ENCODE measurements around the gene TFRC. TPM values are rescaled to one million over a fixed set of nuclear protein-coding genes. Genes with fewer than 3 reads are reported as not detected.

TFRC gene
- total and polyA plus RNA-seq, 4 experiments from 2014 or later: 21.7 to 73.1 (median 50.7) TPM

DNA sequence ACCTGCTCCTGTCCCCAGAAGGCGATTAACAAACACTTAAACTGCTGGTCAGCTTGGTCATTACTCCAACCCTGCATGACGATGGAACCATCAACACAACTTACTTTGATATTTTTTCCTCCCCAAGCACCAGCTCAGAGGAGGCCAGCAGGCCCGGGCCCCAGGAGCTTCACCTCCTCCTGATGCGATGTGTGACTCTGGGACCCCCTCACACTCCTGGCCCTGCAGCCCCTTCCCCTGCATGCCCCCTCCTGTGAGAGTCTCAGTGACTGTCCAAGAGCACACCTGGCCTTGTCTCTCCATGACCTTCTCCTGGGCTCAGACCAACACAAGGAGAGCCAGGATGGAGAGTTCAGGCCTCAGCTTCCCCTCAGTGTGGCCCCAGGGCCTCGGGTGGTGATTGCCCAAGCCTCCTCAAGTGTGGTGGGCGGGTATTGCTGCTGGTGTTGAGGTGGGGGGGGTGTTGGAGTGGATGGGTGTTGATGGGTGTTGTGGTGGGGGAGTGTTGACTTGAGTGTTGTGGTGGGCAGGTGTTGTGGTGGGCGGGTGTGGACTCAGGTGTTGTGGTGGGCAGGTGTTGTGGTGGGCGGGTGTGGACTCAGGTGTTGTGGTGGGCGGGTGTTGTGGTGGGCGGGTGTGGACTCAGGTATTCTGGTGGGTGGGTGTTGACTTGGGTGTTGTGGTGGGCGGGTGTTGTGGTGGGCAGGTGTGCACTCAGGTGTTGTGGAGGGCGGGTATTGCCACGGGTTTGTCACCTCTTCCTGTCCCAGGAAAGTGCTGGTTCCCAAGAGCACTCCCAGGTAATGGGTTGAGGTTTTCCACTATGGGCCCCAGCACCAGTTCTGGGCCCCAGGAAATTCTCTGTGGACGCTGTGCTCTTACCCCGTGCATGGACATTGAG lies 68.1 kb downstream of the TFRC start:
- Histone ChIP-seq H3K9me3 (ENCODE audit: control insufficient read depth in 1 of 2, low read length in 2 of 2) (no peaks in the 10 kb centered on the region), H3K27ac (ENCODE audit: low read depth, low read length) (no peak overlapping the region), H3K36me3 (ENCODE audit: insufficient read depth, low read length) (no peaks in the 10 kb centered on the region), H3K27me3 (ENCODE audit: insufficient read depth, low read length) (no peaks in the 10 kb centered on the region), H3K4me1 (ENCODE audit: insufficient read depth, low read length) (no peaks in the 10 kb centered on the region), H3K4me3 (ENCODE audit: low read length in 2 of 2) (no peak overlapping the region)
- intact Hi-C loops (cut with micrococcal nuclease): no loop called here
- ChIA-PET CTCF (ENCODE audit: partially characterized antibody) (no interaction called here), POLR2A (ENCODE audit: partially characterized antibody) (no interaction called here)
- Mint-ChIP-seq H3K27ac (no peak overlapping the region), H3K4me3 (no peak overlapping the region), H3K4me1 (peaks cover 0 to 2% (median 0%) of the 10 kb centered on the region in 4 donors), H3K36me3 (peaks cover 0 to 7% of the 10 kb centered on the region in 2 donors), H3K9me3 (peaks cover 2 to 25% (median 14%) of the 10 kb centered on the region in 8 donors), H3K27me3 (peaks cover 4 to 10% of the 10 kb centered on the region in 2 donors)
- DNase-seq: no peak

DNA sequence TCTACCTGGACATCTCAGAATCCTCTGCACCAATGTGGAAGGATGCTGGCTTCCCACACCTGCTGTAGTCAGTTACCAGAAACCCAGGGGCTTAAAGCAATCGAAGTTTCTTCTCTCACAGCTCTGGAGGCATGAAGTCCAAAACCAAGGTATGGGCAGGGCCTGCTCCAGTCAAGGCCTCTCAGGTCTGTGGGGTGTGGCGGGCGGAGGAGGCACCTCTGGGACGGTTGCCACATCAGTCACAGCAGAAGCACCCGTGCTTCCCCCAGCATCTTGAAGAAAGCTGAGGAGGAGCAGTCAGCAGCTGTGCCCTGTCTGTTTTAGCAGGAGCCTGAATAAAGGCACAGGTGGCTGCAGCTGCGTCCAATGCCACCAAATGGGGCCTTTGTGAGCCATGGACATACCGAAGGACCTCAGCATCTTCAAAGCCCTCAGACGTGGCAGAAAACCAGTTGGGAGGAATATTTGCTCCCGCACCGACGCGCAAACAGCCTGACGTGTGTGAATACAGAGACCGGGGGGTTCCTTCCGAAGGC lies 68.9 kb downstream of the TFRC start:
- Mint-ChIP-seq H3K9me3 (peaks cover 2 to 25% (median 14%) of the 10 kb centered on the region in 8 donors), H3K36me3 (peaks cover 0 to 7% of the 10 kb centered on the region in 2 donors), H3K27ac (no peak overlapping the region), H3K4me3 (no peak overlapping the region), H3K27me3 (peaks cover 3 to 12% of the 10 kb centered on the region in 2 donors), H3K4me1 (peaks cover 0 to 2% (median 0%) of the 10 kb centered on the region in 4 donors)
- no peaks in the 10 kb centered on the region for H3K4me1 ChIP-seq (ENCODE audit: insufficient read depth, low read length)
- no peak for DNase-seq
- no peaks in the 10 kb centered on the region for H3K9me3 ChIP-seq (ENCODE audit: control insufficient read depth in 1 of 2, low read length in 2 of 2)
- CTCF ChIA-PET (ENCODE audit: partially characterized antibody): no interaction called here
- no peaks in the 10 kb centered on the region for H3K36me3 ChIP-seq (ENCODE audit: insufficient read depth, low read length)
- intact Hi-C loops (cut with micrococcal nuclease): no loop called here
- H3K27ac ChIP-seq (ENCODE audit: low read depth, low read length): no peak overlapping the region
- POLR2A ChIA-PET (ENCODE audit: partially characterized antibody): no interaction called here
- H3K4me3 ChIP-seq (ENCODE audit: low read length in 2 of 2): no peak overlapping the region
- H3K27me3 ChIP-seq (ENCODE audit: insufficient read depth, low read length): no peaks in the 10 kb centered on the region

DNA sequence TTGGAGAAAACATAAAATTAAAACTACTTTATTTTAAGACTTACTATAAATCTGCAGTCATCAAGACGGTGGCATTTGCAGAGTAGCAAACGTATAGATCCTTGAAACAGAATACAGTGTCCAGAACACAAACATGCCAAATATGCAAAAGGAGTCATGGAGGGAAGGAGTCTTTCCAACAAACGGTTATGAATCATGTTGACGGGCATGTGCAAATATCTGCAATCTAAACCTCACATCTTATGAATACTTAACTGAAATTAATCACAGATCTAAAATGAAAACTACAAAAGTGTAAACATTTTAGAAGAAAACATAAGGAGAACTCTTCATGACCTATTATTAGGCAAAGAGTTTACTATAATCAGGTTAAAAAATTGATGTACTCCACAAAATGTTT lies 69.4 kb downstream of the TFRC start:
- peaks cover 0 to 7% of the 10 kb centered on the region in 2 donors for H3K36me3 Mint-ChIP-seq
- Histone ChIP-seq H3K4me1 (ENCODE audit: insufficient read depth, low read length) (no peaks in the 10 kb centered on the region), H3K9me3 (ENCODE audit: control insufficient read depth in 1 of 2, low read length in 2 of 2) (no peaks in the 10 kb centered on the region), H3K27me3 (ENCODE audit: insufficient read depth, low read length) (no peaks in the 10 kb centered on the region), H3K4me3 (ENCODE audit: low read length in 2 of 2) (no peak overlapping the region), H3K36me3 (ENCODE audit: insufficient read depth, low read length) (no peaks in the 10 kb centered on the region), H3K27ac (ENCODE audit: low read depth, low read length) (no peak overlapping the region)
- intact Hi-C loops (cut with micrococcal nuclease): no loop called here
- peaks cover 0 to 13% of the 10 kb centered on the region in 2 donors for H3K27me3 Mint-ChIP-seq
- H3K4me3 Mint-ChIP-seq: no peak overlapping the region
- CTCF ChIA-PET (ENCODE audit: partially characterized antibody): no interaction called here
- POLR2A ChIA-PET (ENCODE audit: partially characterized antibody): no interaction called here
- peaks cover 0 to 2% (median 0%) of the 10 kb centered on the region in 4 donors for H3K4me1 Mint-ChIP-seq
- peaks cover 2 to 25% (median 14%) of the 10 kb centered on the region in 8 donors for H3K9me3 Mint-ChIP-seq
- DNase-seq: no peak
- H3K27ac Mint-ChIP-seq: no peak overlapping the region

DNA sequence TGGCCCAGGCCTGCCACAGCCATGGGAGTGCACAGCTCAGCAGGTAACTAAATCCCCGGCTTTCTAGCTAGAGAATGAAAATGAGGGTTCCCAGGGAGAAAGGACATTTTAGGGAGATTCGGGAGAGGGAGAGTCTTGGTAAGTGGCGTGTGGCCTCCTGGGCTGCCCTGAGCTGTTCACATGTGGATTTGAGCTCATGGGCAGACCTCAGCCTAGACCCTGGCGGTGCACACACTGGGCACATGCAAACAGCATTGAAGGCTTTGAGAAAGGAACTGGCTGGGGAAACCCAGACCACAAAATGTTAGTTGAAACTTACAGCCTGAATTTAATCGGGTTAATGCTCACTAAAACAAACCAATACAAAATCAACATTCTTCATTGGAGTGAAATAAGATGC lies 72.4 kb downstream of the TFRC start:
- CTCF ChIA-PET (ENCODE audit: partially characterized antibody): no interaction called here
- intact Hi-C loops (cut with micrococcal nuclease): no loop called here

DNA sequence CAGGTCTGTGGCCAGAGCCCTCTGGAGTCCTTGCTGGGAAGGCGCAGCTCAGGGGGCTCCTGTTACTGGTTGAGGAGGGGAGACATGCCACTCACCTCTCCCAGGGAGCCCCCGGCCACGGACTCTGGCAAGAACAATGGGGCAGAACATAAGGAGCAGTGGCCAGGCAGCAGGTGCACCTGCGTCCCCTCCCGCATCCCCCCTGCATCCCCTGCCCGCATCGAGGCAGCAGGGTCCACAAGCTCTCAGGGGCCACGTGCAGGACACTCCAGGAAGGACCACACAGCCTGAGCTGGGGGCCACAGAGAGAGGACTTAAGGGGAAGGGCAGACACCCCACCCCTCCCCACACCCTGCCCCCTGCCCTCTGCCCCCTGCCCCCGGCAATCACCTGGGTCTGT lies 73.0 kb downstream of the TFRC start:
- intact Hi-C loops (cut with micrococcal nuclease): no loop called here
- no peak overlapping the region for H3K27ac Mint-ChIP-seq
- Histone ChIP-seq H3K27ac (ENCODE audit: low read depth, low read length) (no peak overlapping the region), H3K9me3 (ENCODE audit: control insufficient read depth in 1 of 2, low read length in 2 of 2) (no peaks in the 10 kb centered on the region), H3K27me3 (ENCODE audit: insufficient read depth, low read length) (no peaks in the 10 kb centered on the region), H3K4me3 (ENCODE audit: low read length in 2 of 2) (no peak overlapping the region), H3K36me3 (ENCODE audit: insufficient read depth, low read length) (no peaks in the 10 kb centered on the region), H3K4me1 (ENCODE audit: insufficient read depth, low read length) (no peaks in the 10 kb centered on the region)
- no peaks in the 10 kb centered on the region for H3K4me1 Mint-ChIP-seq
- H3K9me3 Mint-ChIP-seq: peaks cover 2 to 25% (median 14%) of the 10 kb centered on the region in 8 donors
- no peak overlapping the region for H3K4me3 Mint-ChIP-seq
- H3K27me3 Mint-ChIP-seq: peaks cover 0 to 9% of the 10 kb centered on the region in 2 donors
- no peak for DNase-seq
- ChIA-PET CTCF (ENCODE audit: partially characterized antibody) (no interaction called here), POLR2A (ENCODE audit: partially characterized antibody) (no interaction called here)
- peaks cover 0 to 7% of the 10 kb centered on the region in 2 donors for H3K36me3 Mint-ChIP-seq

More for the DNA sequence above, 72.4 kb downstream of the TFRC start:
- Mint-ChIP-seq H3K36me3 (peaks cover 0 to 7% of the 10 kb centered on the region in 2 donors), H3K27ac (no peak overlapping the region), H3K9me3 (peaks cover 2 to 25% (median 14%) of the 10 kb centered on the region in 8 donors), H3K27me3 (peaks cover 0 to 9% of the 10 kb centered on the region in 2 donors), H3K4me3 (no peak overlapping the region), H3K4me1 (no peaks in the 10 kb centered on the region)
- POLR2A ChIA-PET (ENCODE audit: partially characterized antibody): no interaction called here
- H3K9me3 ChIP-seq (ENCODE audit: control insufficient read depth in 1 of 2, low read length in 2 of 2): no peaks in the 10 kb centered on the region
- no peak overlapping the region for H3K27ac ChIP-seq (ENCODE audit: low read depth, low read length)
- no peaks in the 10 kb centered on the region for H3K27me3 ChIP-seq (ENCODE audit: insufficient read depth, low read length)
- no peak for DNase-seq
- H3K36me3 ChIP-seq (ENCODE audit: insufficient read depth, low read length): no peaks in the 10 kb centered on the region
- H3K4me1 ChIP-seq (ENCODE audit: insufficient read depth, low read length): no peaks in the 10 kb centered on the region
- no peak overlapping the region for H3K4me3 ChIP-seq (ENCODE audit: low read length in 2 of 2)

DNA sequence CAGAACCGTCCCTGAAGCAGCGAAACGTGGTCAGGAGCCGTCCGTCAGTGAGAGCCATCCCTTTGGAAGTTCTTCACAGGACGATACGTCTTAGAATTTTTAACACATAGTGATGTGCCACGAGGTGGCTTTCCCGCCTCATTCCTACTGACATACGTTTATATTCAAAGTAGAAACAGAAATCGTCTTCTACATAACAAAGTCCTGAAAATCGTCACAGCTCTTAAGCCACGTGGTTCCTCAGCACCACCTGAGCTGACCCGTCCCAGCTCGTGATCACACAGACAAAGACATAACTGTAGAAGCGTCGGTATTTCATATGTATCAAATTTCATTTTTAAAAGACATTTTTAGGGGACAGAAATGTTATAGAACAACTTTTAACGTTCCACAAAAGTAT lies 73.5 kb downstream of the TFRC start:
- Mint-ChIP-seq H3K9me3 (peaks cover 2 to 25% (median 14%) of the 10 kb centered on the region in 8 donors), H3K4me1 (no peaks in the 10 kb centered on the region), H3K36me3 (peaks cover 0 to 7% of the 10 kb centered on the region in 2 donors), H3K27ac (no peak overlapping the region), H3K27me3 (peaks cover 0 to 9% of the 10 kb centered on the region in 2 donors), H3K4me3 (no peak overlapping the region)
- Histone ChIP-seq H3K27ac (ENCODE audit: low read depth, low read length) (no peak overlapping the region), H3K4me3 (ENCODE audit: low read length in 2 of 2) (no peak overlapping the region), H3K27me3 (ENCODE audit: insufficient read depth, low read length) (no peaks in the 10 kb centered on the region), H3K4me1 (ENCODE audit: insufficient read depth, low read length) (no peaks in the 10 kb centered on the region), H3K36me3 (ENCODE audit: insufficient read depth, low read length) (no peaks in the 10 kb centered on the region), H3K9me3 (ENCODE audit: control insufficient read depth in 1 of 2, low read length in 2 of 2) (no peaks in the 10 kb centered on the region)
- CTCF ChIA-PET (ENCODE audit: partially characterized antibody): no interaction called here
- DNase-seq: no peak
- POLR2A ChIA-PET (ENCODE audit: partially characterized antibody): no interaction called here
- intact Hi-C loops (cut with micrococcal nuclease): no loop called here

DNA sequence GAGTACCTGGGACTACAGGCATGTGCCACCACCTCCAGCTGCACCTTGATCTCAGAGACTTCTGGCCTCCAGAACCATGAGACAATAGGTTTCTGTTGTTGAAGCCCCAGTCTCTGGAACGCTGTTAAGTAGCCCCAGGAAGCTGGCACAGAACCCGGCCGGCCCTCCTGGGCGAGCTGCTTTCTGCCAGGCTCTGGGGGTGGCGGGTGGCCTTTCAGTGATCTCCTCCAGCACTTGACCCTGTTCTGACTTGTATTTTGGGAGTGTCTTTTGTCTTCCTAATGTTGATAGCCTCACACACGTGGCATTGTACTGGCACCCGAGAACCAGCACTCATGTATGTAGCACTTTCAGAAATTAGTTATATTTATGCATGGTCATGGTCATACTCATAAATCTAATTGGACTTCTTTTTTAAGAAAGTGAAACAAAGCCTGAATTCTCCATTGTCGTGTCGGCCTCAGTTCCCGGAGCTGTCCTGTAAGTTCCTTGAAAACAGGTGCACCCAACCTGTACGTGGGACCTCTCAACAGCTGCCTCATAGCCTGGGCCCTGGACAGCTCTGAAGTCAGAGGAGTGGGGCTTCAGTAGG lies 74.0 kb downstream of the TFRC start:
- Histone ChIP-seq H3K9me3 (ENCODE audit: control insufficient read depth in 1 of 2, low read length in 2 of 2) (no peaks in the 10 kb centered on the region), H3K27ac (ENCODE audit: low read depth, low read length) (no peak overlapping the region), H3K27me3 (ENCODE audit: insufficient read depth, low read length) (no peaks in the 10 kb centered on the region), H3K4me3 (ENCODE audit: low read length in 2 of 2) (no peak overlapping the region), H3K4me1 (ENCODE audit: insufficient read depth, low read length) (no peaks in the 10 kb centered on the region), H3K36me3 (ENCODE audit: insufficient read depth, low read length) (no peaks in the 10 kb centered on the region)
- ChIA-PET CTCF (ENCODE audit: partially characterized antibody) (interaction anchor here (0.7 kb wide), 1 partner anchor 1517 kb away, joined by 4 read pairs; no protein-coding TSS in a partner anchor), POLR2A (ENCODE audit: partially characterized antibody) (no interaction called here)
- intact Hi-C loops (cut with micrococcal nuclease): no loop called here
- peaks cover 0 to 9% of the 10 kb centered on the region in 2 donors for H3K27me3 Mint-ChIP-seq
- DNase-seq: no peak
- peaks cover 0 to 7% of the 10 kb centered on the region in 2 donors for H3K36me3 Mint-ChIP-seq
- peaks cover 2 to 25% (median 14%) of the 10 kb centered on the region in 8 donors for H3K9me3 Mint-ChIP-seq
- H3K4me1 Mint-ChIP-seq: no peaks in the 10 kb centered on the region
- H3K27ac Mint-ChIP-seq: no peak overlapping the region
- H3K4me3 Mint-ChIP-seq: no peak overlapping the region
